Trophoblast cell (in vitro differentiated cells and primary cell): ENCODE measurements around the gene AHI1.
"Not testable (repeated sequence)": the region's sequence is repeated elsewhere in the genome, so short reads cannot be mapped to it uniquely, and the experiment has no call there.

Experiments used
- DNase-seq, 2 donors: peaks; one replicate each; pipeline ENCODE4 v3.0.0-alpha.2; 2016
- H2AFZ ChIP-seq: 2 replicates; pipeline ENCODE4 v1.6.1; 2013; ENCODE audit warnings: low read length, moderate library complexity, mild to moderate bottlenecking; ENCODE audit not compliant: insufficient read depth, poor library complexity
- H2AK5ac ChIP-seq: 2 replicates; pipeline ENCODE4 v1.6.1; 2013; ENCODE audit warnings: mild to moderate bottlenecking, low read length
- H2BK120ac ChIP-seq: 2 replicates; pipeline ENCODE4 v1.6.1; 2013; ENCODE audit warnings: low read length, mild to moderate bottlenecking, moderate library complexity; ENCODE audit not compliant: insufficient read depth, poor library complexity
- H2BK12ac ChIP-seq: 2 replicates; pipeline ENCODE4 v1.6.1; 2013; ENCODE audit warnings: mild to moderate bottlenecking, low read length, moderate library complexity
- H2BK5ac ChIP-seq: 2 replicates; pipeline ENCODE4 v1.6.1; 2013; ENCODE audit warnings: low read length, low read depth, moderate library complexity, mild to moderate bottlenecking; ENCODE audit not compliant: poor library complexity
- H3K14ac ChIP-seq: 2 replicates; pipeline ENCODE4 v1.6.1; 2013; ENCODE audit warnings: mild to moderate bottlenecking, low read length
- H3K18ac ChIP-seq: 2 replicates; pipeline ENCODE4 v1.6.1; 2013; ENCODE audit warnings: mild to moderate bottlenecking, low read length
- H3K23ac ChIP-seq: 2 replicates; pipeline ENCODE4 v1.6.1; 2013; ENCODE audit warnings: low read length
- H3K27ac ChIP-seq: 2 replicates; pipeline ENCODE4 v1.5.1; 2013; ENCODE audit warnings: low read depth, mild to moderate bottlenecking, inconsistent platforms, low read length, moderate library complexity
- H3K27me3 ChIP-seq: 2 replicates; pipeline ENCODE4 v1.6.1; 2013; ENCODE audit warnings: inconsistent platforms, mild to moderate bottlenecking, low read length, moderate library complexity; ENCODE audit not compliant: insufficient read depth
- H3K36me3 ChIP-seq, 2 experiments: 1 replicate in 1 of 2; 2 replicates in 1 of 2; pipeline ENCODE4 v1.6.1; 2013; ENCODE audit warnings: low read length in 2 of 2, mild to moderate bottlenecking in 2 of 2, moderate library complexity in 1 of 2; ENCODE audit not compliant: insufficient read depth in 2 of 2, control insufficient read depth in 1 of 2
- H3K4ac ChIP-seq: 2 replicates; pipeline ENCODE4 v1.6.1; 2013; ENCODE audit warnings: low read depth, mild to moderate bottlenecking, low read length, moderate library complexity
- H3K4me1 ChIP-seq, 2 experiments: 1 replicate in 1 of 2; 2 replicates in 1 of 2; pipeline ENCODE4 v1.6.1; 2013; ENCODE audit warnings: low read length in 2 of 2, mild to moderate bottlenecking in 2 of 2, moderate library complexity in 1 of 2; ENCODE audit not compliant: insufficient read depth in 2 of 2, control insufficient read depth in 1 of 2
- H3K4me2 ChIP-seq: 2 replicates; pipeline ENCODE4 v1.6.1; 2013; ENCODE audit warnings: inconsistent platforms, mild to moderate bottlenecking, low read length, moderate library complexity
- H3K4me3 ChIP-seq: 2 replicates; pipeline ENCODE4 v1.5.1; 2013; ENCODE audit warnings: mild to moderate bottlenecking, low read depth, low read length, inconsistent platforms
- H3K79me1 ChIP-seq: one replicate; pipeline ENCODE4 v1.6.1; 2013; ENCODE audit warnings: low read length
- H3K79me2 ChIP-seq: 2 replicates; pipeline ENCODE4 v1.6.1; 2013; ENCODE audit warnings: low read length, mild to moderate bottlenecking; ENCODE audit not compliant: control insufficient read depth, insufficient read depth, poor library complexity
- H3K9ac ChIP-seq: 2 replicates; pipeline ENCODE4 v1.6.1; 2013; ENCODE audit warnings: mild to moderate bottlenecking, low read length
- H3K9me3 ChIP-seq: 2 replicates; pipeline ENCODE4 v1.6.1; 2013; ENCODE audit warnings: low read depth, mild to moderate bottlenecking, control low read depth, inconsistent platforms, low read length; ENCODE audit not compliant: insufficient read depth
- H4K12ac ChIP-seq: 2 replicates; pipeline ENCODE4 v1.6.1; 2013; ENCODE audit warnings: low read depth, mild to moderate bottlenecking, low read length, moderate library complexity
- H4K8ac ChIP-seq: 2 replicates; pipeline ENCODE4 v1.6.1; 2013; ENCODE audit warnings: low read depth, mild to moderate bottlenecking, low read length, moderate library complexity
- H4K91ac ChIP-seq: one replicate; pipeline ENCODE4 v1.6.1; 2013; ENCODE audit warnings: low read depth, mild to moderate bottlenecking, low read length, moderate library complexity
- WGBS: extraction: QIAGEN DNeasy Blood & Tissue Kit; methylation state at CpG from one replicate; pipeline ENCODE4 v1.1.7; 2013; ENCODE audit warnings: missing lambda C conversion rate; ENCODE audit not compliant: insufficient read length, insufficient coverage; ENCODE audit errors: extremely low coverage; 5-methylcytosine and 5-hydroxymethylcytosine counted together

The AHI1 gene

GRCh38 chr6:135490381-135490780, 7.2 kb downstream of the AHI1 start:
- no peaks in the 10 kb centered on the region for H3K27me3 ChIP-seq
- H3K9me3 ChIP-seq: no peaks in the 10 kb centered on the region
- no CpG with 5 or more reads among the region's 3 CpGs for WGBS
- H3K4ac ChIP-seq: no peak overlapping the region
- no peak overlapping the region for H2AFZ ChIP-seq
- no peak for DNase-seq
- H3K4me1 ChIP-seq: no peaks in the 10 kb centered on the region
- H2BK120ac ChIP-seq: no peak overlapping the region
- no peak overlapping the region for H3K23ac ChIP-seq
- H2BK5ac ChIP-seq: no peak overlapping the region
- no peak overlapping the region for H3K14ac ChIP-seq
- peaks cover 1 to 2% of the 10 kb centered on the region in 2 experiments for H3K36me3 ChIP-seq
- H4K8ac ChIP-seq: no peak overlapping the region
- H2AK5ac ChIP-seq: no peak overlapping the region
- H3K4me3 ChIP-seq: no peak overlapping the region
- H3K9ac ChIP-seq: no peak overlapping the region
- H4K12ac ChIP-seq: no peak overlapping the region
- no peak overlapping the region for H2BK12ac ChIP-seq
- no peak overlapping the region for H3K27ac ChIP-seq
- no peak overlapping the region for H4K91ac ChIP-seq
- H3K79me1 ChIP-seq: no peaks in the 10 kb centered on the region
- H3K18ac ChIP-seq: no peak overlapping the region
- no peak overlapping the region for H3K4me2 ChIP-seq
- no peaks in the 10 kb centered on the region for H3K79me2 ChIP-seq

DNA sequence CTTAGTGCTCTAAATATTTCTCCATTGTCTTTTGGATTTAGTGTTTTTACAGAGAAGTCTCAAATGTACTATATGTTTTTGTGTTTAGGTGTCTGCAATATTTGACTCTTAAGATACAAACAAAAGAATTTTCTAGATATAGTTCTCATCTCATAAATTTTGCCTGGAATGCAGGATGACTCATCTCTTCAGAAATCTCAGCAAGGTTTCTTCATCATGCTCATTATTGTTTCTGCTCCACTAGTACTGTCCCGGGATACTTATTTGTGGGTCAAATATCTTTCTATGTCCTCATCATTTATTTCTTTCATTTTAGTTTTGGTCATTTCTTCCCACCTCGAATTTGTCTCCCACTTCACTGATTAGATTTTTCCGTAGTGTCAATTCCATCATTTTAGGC, 9.5 kb downstream of the AHI1 start:
- no peak overlapping the region for H2AFZ ChIP-seq
- no CpG with 5 or more reads among the region's 3 CpGs for WGBS
- H4K91ac ChIP-seq: no peak overlapping the region

GRCh38 chr6:135483903-135484302, 13.6 kb downstream of the AHI1 start:
- H3K23ac ChIP-seq, H2AK5ac ChIP-seq, H3K4me1 ChIP-seq, H2BK5ac ChIP-seq, H3K4ac ChIP-seq, H3K9ac ChIP-seq, H3K18ac ChIP-seq, H4K8ac ChIP-seq, H4K91ac ChIP-seq, DNase-seq, H2BK12ac ChIP-seq, H3K79me1 ChIP-seq, H2BK120ac ChIP-seq, H3K14ac ChIP-seq, H3K4me3 ChIP-seq, H3K27me3 ChIP-seq, H3K79me2 ChIP-seq, H4K12ac ChIP-seq, H2AFZ ChIP-seq, H3K27ac ChIP-seq, H3K4me2 ChIP-seq: not testable (repeated sequence)
- Histone ChIP-seq H3K9me3 (peaks cover 12% of the 10 kb centered on the region), H3K36me3 (peaks cover 3 to 10% of the 10 kb centered on the region in 2 experiments)
- WGBS: no CpG with 5 or more reads among the region's 2 CpGs

More for the DNA sequence above, 9.5 kb downstream of the AHI1 start:
- Histone ChIP-seq H2BK12ac (no peak overlapping the region), H2BK5ac (no peak overlapping the region), H4K12ac (no peak overlapping the region), H4K8ac (no peak overlapping the region), H3K4me3 (no peak overlapping the region), H2BK120ac (no peak overlapping the region), H2AK5ac (no peak overlapping the region), H3K4me1 (no peaks in the 10 kb centered on the region), H3K79me2 (no peaks in the 10 kb centered on the region), H3K23ac (no peak overlapping the region), H3K14ac (no peak overlapping the region), H3K4ac (no peak overlapping the region), H3K9ac (no peak overlapping the region), H3K9me3 (peaks cover 1% of the 10 kb centered on the region), H3K27me3 (no peaks in the 10 kb centered on the region), H3K4me2 (no peak overlapping the region), H3K18ac (no peak overlapping the region), H3K79me1 (no peaks in the 10 kb centered on the region), H3K36me3 (peaks cover 0 to 1% of the 10 kb centered on the region in 2 experiments), H3K27ac (no peak overlapping the region)
- peak in 1 of 2 donors; percentile 66 for DNase-seq

- no peak overlapping the region for H2BK12ac ChIP-seq
- H3K27ac ChIP-seq: no peak overlapping the region
- H3K23ac ChIP-seq: no peak overlapping the region
- peaks cover 5 to 13% of the 10 kb centered on the region in 2 experiments for H3K36me3 ChIP-seq
- H3K79me2 ChIP-seq: no peaks in the 10 kb centered on the region
- H3K4me2 ChIP-seq: no peak overlapping the region
- no peaks in the 10 kb centered on the region for H3K27me3 ChIP-seq
- no CpG with 5 or more reads among the region's 3 CpGs for WGBS
- no peak overlapping the region for H3K14ac ChIP-seq
- H2AFZ ChIP-seq: no peak overlapping the region
- H3K9me3 ChIP-seq: peaks cover 15% of the 10 kb centered on the region
- H2BK120ac ChIP-seq: no peak overlapping the region
- H3K4ac ChIP-seq: no peak overlapping the region
- H2AK5ac ChIP-seq: no peak overlapping the region
- H2BK5ac ChIP-seq: no peak overlapping the region
- H3K79me1 ChIP-seq: no peaks in the 10 kb centered on the region
- H3K4me1 ChIP-seq: no peaks in the 10 kb centered on the region
- no peak overlapping the region for H4K8ac ChIP-seq
- H3K4me3 ChIP-seq: no peak overlapping the region
- H3K18ac ChIP-seq: no peak overlapping the region
- H4K12ac ChIP-seq: no peak overlapping the region
- no peak for DNase-seq
- no peak overlapping the region for H3K9ac ChIP-seq
- no peak overlapping the region for H4K91ac ChIP-seq
Observed at GRCh38 chr6:135481783-135482369, 15.7 kb downstream of the AHI1 start.
